Measurements from ENCODE around the gene PLA2G2D. TPM values are rescaled to one million over a fixed set of nuclear protein-coding genes. Genes with fewer than 3 reads are reported as not detected.

Gene PLA2G2D
- total and polyA plus RNA-seq, 2 experiments from 2014 or later = not detected

GRCh38 chr1:20082772-20083171 is 36.6 kb downstream of the PLA2G2D start:
- Histone ChIP-seq H3K27me3 (no peaks in the 10 kb centered on the region), H3K79me2 (no peaks in the 10 kb centered on the region), H4K20me1 (ENCODE audit: insufficient read depth, poor library complexity, severe bottlenecking) (no peaks in the 10 kb centered on the region), H3K9me3 (ENCODE audit: low read depth) (no peaks in the 10 kb centered on the region), H2AFZ (no peak overlapping the region), H3K4me3 (no peak overlapping the region), H3K27ac (peak overlapping the region; percentile 31), H3K9me2 (replicated peaks; ENCODE audit: insufficient read depth) (no peaks in the 10 kb centered on the region), H3K4me1 (ENCODE audit: insufficient read depth) (no peaks in the 10 kb centered on the region), H3K36me3 (replicated peaks; ENCODE audit: insufficient read depth, low read depth) (no peaks in the 10 kb centered on the region), H3K4me2 (no peak overlapping the region)
- no peak for TF ChIP-seq CTCF (IDR thresholded peaks at IDR 0.05; ENCODE audit: poor library complexity)
- TF ChIP-seq EZH2phosphoT487 (IDR thresholded peaks at IDR 0.05; ENCODE audit: low read depth, severe bottlenecking, unreplicated experiment) = no peak
- no peak for TF ChIP-seq EZH2 (IDR thresholded peaks at IDR 0.05; ENCODE audit: borderline replicate concordance)
- DNase-seq (ENCODE audit: low spot score) = no peak
- 68% methylated on average over 2 of the region's 2 CpGs for WGBS (ENCODE audit: low lambda C conversion rate, missing lambda C conversion rate)

GRCh38 chr1:20081353-20081810 is 38.0 kb downstream of the PLA2G2D start:
- Histone ChIP-seq H3K9me3 (ENCODE audit: low read depth) (no peaks in the 10 kb centered on the region), H4K20me1 (ENCODE audit: insufficient read depth, poor library complexity, severe bottlenecking) (no peaks in the 10 kb centered on the region), H3K9me2 (replicated peaks; ENCODE audit: insufficient read depth) (no peaks in the 10 kb centered on the region), H3K4me2 (no peak overlapping the region), H3K36me3 (replicated peaks; ENCODE audit: insufficient read depth, low read depth) (no peaks in the 10 kb centered on the region), H3K27ac (no peak overlapping the region), H3K4me3 (no peak overlapping the region), H3K79me2 (no peaks in the 10 kb centered on the region), H3K4me1 (ENCODE audit: insufficient read depth) (no peaks in the 10 kb centered on the region), H3K27me3 (no peaks in the 10 kb centered on the region), H2AFZ (no peak overlapping the region)
- TF ChIP-seq EZH2 (IDR thresholded peaks at IDR 0.05; ENCODE audit: borderline replicate concordance) = no peak
- TF ChIP-seq CTCF (IDR thresholded peaks at IDR 0.05; ENCODE audit: poor library complexity) = no peak
- TF ChIP-seq EZH2phosphoT487 (IDR thresholded peaks at IDR 0.05; ENCODE audit: low read depth, severe bottlenecking, unreplicated experiment) = no peak
- WGBS (ENCODE audit: low lambda C conversion rate, missing lambda C conversion rate) = 88% methylated on average over 8 of the region's 8 CpGs
- DNase-seq (ENCODE audit: low spot score) = no peak

GRCh38 chr1:20080441-20081352 is 38.6 kb downstream of the PLA2G2D start:
- no peak overlapping the region for H3K4me2 ChIP-seq
- H3K9me3 ChIP-seq (ENCODE audit: low read depth) = no peaks in the 10 kb centered on the region
- WGBS (ENCODE audit: low lambda C conversion rate, missing lambda C conversion rate) = 85% methylated on average over 20 of the region's 20 CpGs

More at GRCh38 chr1:20080441-20081352, 38.6 kb downstream of the PLA2G2D start:
- Histone ChIP-seq H3K79me2 (no peaks in the 10 kb centered on the region), H3K9me2 (replicated peaks; ENCODE audit: insufficient read depth) (no peaks in the 10 kb centered on the region), H3K36me3 (replicated peaks; ENCODE audit: insufficient read depth, low read depth) (no peaks in the 10 kb centered on the region), H3K27me3 (no peaks in the 10 kb centered on the region), H3K27ac (no peak overlapping the region), H3K4me1 (ENCODE audit: insufficient read depth) (no peaks in the 10 kb centered on the region), H4K20me1 (ENCODE audit: insufficient read depth, poor library complexity, severe bottlenecking) (no peaks in the 10 kb centered on the region), H2AFZ (no peak overlapping the region), H3K4me3 (no peak overlapping the region)
- no peak for DNase-seq (ENCODE audit: low spot score)
- TF ChIP-seq EZH2phosphoT487 (IDR thresholded peaks at IDR 0.05; ENCODE audit: low read depth, severe bottlenecking, unreplicated experiment) (no peak), EZH2 (IDR thresholded peaks at IDR 0.05; ENCODE audit: borderline replicate concordance) (no peak), CTCF (IDR thresholded peaks at IDR 0.05; ENCODE audit: poor library complexity) (no peak)
